ENCODE results near the gene SPAST. TPM values are rescaled to one million over a fixed set of nuclear protein-coding genes. Genes with fewer than 3 reads are reported as not detected.
"Not testable (repeated sequence)": the region's sequence is repeated elsewhere in the genome, so short reads cannot be mapped to it uniquely, and the experiment has no call there.

Gene SPAST
- total RNA-seq: 44.8 and 45.9 TPM in 2 replicates

GRCh38 chr2:32063310-32064020, at the start of gene SPAST:
Gene SPAST, plus strand, starts transcription at chr2:32063556. Its CDS starts 276 bp downstream, at chr2:32063832.
- peak; percentile 98 for DNase-seq

GRCh38 chr2:32018789-32019482, 44.4 kb upstream of the SPAST start:
- DNase-seq: not testable (repeated sequence)

GRCh38 chr2:32034198-32034887, 29.0 kb upstream of the SPAST start:
- not testable (repeated sequence) for DNase-seq

- DNase-seq: peak; percentile 97
These were observed 23.7 kb upstream of the SPAST start, which contains the start of gene DPY30 for GRCh38 chr2:32039447-32040219. Gene DPY30, minus strand, starts transcription at chr2:32039805. Its CDS starts 349 bp downstream, at chr2:32039456.

- no peak for DNase-seq
These were observed 19.8 kb upstream of the SPAST start for GRCh38 chr2:32043561-32043960.

- DNase-seq: no peak
These were observed 11.4 kb upstream of the SPAST start for GRCh38 chr2:32051836-32052439.

- DNase-seq: not testable (repeated sequence)
These were observed 8.8 kb upstream of the SPAST start for GRCh38 chr2:32054583-32054982.

- no peak for DNase-seq
These were observed 5.2 kb upstream of the SPAST start for GRCh38 chr2:32058130-32058529.

- no peak for DNase-seq
These were observed 3.1 kb upstream of the SPAST start for GRCh38 chr2:32060266-32060665.

GRCh38 chr2:32061430-32061829, 1.9 kb upstream of the SPAST start:
- DNase-seq: no peak

GRCh38 chr2:32061973-32062861, 1.1 kb upstream of the SPAST start:
- DNase-seq: peak; percentile 68

GRCh38 chr2:32064021-32064601, 755 bp downstream of the SPAST start:
- DNase-seq: peak; percentile 19

GRCh38 chr2:32064713-32065112, 1.4 kb downstream of the SPAST start:
- DNase-seq: no peak

- DNase-seq: no peak
These were observed 4.2 kb downstream of the SPAST start for GRCh38 chr2:32067549-32067948.

- no peak for DNase-seq
These were observed 10.8 kb downstream of the SPAST start for GRCh38 chr2:32074134-32074506.

- DNase-seq: no peak
These were observed 32.3 kb downstream of the SPAST start for GRCh38 chr2:32095671-32096070.

- DNase-seq: no peak
These were observed 44.8 kb downstream of the SPAST start for GRCh38 chr2:32108111-32108510.

- DNase-seq: no peak
These were observed 54.7 kb downstream of the SPAST start for GRCh38 chr2:32118055-32118454.

GRCh38 chr2:32119161-32119560, 55.8 kb downstream of the SPAST start:
- DNase-seq: no peak

- DNase-seq: no peak
These were observed 61.3 kb downstream of the SPAST start for GRCh38 chr2:32124660-32125059.

GRCh38 chr2:32128636-32129035, 65.3 kb downstream of the SPAST start:
- DNase-seq: no peak

All from dermis blood vessel endothelial cell (primary cell).